Posterior cingulate gyrus (tissue), 11 donors: ENCODE data around the gene NUMB.
A peak's percentile ranks its signal among the peaks of the same experiment; 100 is the strongest.

Source experiments
- DNase-seq, 10 donors: peaks; one replicate each; pipeline versions ENCODE4 v3.0.0 to v3.0.0-alpha.2; 2020 to 2021; ENCODE audit warnings: mixed read lengths in 3 of 10
- intact Hi-C: fragments of 100-400 bp; cut with DNase I; formaldehyde crosslinking; loops from one replicate; pipeline ENCODE4 v1.15.1; 2023

NUMB gene

DNA sequence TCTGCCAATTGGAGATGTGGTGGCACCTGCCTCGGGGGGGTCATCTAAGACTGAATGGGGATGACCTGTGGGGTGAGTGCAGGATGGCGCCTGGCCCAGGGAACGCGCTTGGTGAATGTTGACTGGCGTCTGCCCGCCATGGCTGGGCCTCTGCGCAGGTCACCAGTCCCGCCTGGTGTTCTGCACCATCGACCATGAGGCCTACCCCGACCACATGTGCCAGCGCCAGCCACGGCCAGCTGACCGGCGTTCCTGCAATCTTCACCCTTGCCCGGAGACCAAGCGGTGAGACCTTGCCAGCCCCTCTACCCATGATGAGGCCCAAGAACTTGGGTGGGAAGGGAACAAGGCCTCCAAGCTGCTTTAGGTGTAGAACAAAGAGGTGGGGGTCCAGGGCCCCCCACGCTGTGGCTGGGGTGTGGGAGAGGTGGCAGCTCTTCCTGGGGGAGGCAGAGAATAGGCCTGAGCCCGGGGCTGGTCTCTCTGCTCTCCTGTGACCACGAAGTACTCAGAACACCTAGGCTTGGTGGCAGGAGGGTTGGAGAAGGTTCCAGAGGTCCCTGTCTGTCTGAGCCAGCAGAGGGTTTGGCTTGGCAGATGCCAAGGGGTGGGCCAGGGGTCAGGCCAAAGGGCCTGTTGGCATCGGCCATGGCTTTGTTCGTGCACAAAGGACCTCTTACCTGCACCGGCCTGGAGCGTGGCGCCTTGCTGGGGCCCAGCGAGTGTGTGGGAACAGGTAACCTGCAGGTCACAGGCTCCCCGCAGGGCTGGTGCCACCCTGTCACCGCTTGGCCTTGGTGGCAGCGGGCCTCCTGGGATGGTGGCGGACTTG, 205.6 kb downstream of the NUMB start:
- DNase-seq, result peak in 2 of 10 donors; percentile 44 to 68
- intact Hi-C loops, result no loop called here

GRCh38 chr14:73251516-73252215, 206.7 kb downstream of the NUMB start:
- intact Hi-C loops, result no loop called here
- peak in 2 of 10 donors; percentile 58 to 59 for DNase-seq

- intact Hi-C loops, result no loop called here
- DNase-seq, result peak in 2 of 10 donors; percentile 55 to 63
Observed at GRCh38 chr14:73250781-73251500, 207.4 kb downstream of the NUMB start.

DNA sequence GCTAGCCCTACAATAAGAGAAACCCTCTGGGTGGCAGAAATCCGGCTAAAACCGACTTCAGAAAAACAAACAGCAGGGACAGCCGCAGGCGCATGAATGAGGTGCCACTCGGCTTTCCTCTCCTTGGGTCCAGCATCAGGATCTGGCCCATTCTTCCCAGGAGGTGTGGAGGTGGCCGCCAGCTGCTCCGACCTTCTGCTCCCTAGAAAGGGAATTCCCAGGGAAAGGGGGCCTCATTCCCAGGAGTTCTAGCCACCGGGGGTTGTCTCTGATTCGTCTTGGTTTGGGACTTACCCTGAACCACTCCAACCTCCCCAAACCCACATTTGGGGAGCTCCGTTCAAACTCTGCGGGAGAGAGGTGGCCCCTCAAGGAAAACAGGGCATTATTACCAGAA, 208.0 kb downstream of the NUMB start:
- peak in 2 of 10 donors; percentile 42 to 52 for DNase-seq
- intact Hi-C loops, result no loop called here

GRCh38 chr14:73249564-73250316, 208.6 kb downstream of the NUMB start:
- intact Hi-C loops, result no loop called here
- DNase-seq, result peak in 1 of 10 donors; percentile 64

- DNase-seq, result no peak
- intact Hi-C loops, result no loop called here
Observed at GRCh38 chr14:73249108-73249507, 209.2 kb downstream of the NUMB start.

DNA sequence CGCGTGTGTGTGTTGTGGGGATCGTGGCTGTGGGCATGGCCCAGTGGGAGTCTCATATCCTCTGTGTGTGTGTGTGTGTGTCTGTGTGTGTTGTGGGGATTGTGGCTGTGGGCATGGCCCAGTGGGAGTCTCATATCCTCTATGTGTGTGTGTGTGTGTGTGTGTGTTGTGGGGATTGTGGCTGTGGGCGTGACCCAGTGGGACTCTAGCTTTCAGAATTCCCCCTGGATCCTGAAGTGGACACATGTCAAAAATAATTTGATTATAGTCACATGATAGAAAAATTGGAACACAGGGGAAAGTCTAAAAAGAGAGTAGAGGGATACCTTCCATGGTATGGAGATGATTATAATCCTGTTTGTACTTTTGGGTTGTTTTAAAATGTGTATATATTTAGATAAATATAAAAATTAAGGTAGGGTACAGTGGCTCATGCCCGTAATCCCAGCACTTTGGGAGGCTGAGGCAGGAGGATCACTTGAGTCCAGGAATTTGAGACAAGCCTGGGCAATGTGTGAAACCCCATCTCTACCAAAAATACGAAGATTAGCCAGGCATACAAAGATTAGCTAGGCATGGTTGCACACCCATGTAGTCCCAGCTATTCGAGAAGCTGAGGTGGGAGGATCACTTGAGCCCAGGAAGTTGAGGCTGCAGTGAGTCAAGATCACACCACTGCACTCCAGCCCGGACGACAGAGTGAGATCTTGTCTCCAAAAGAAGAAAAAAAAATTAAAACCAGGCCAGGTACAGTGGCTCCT, 210.1 kb downstream of the NUMB start:
- intact Hi-C loops, result no loop called here
- DNase-seq, result no peak

DNA sequence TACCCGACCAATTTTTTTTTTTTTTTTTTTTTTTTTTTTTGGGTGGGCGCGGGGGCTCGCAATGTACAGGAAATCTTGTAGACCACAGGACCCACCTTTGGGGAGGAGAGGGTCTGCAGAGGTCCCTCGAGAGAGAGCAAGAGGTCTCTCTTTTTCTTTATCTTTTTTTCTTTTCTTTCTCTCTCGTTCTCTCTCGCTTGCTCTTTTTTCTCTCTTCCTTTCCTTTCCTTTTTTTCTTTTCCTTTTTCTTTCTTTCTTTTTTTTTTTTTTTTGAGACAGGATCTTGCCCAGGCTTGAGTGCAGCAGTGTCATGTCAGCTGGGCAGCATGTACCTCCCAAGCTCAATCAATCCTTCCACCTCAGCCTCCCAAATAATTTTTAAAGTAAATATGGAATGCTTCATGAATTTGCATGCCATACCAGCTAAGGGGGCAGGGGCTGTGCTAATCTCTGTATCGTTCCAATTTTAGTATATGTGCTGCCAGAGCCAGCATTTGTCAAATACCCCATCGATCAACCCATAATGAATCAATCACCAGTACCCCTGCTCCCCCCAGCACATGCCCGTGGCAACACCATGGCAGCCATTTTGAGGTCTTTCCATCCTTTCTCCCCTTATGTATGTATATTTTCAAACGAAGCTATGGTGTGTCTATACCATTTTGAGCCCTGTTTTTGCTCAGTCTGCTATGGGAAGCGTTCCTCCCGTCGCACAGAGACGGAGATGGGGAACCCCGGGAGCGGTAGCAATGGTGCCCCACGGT, 211.8 kb downstream of the NUMB start:
- peak in 2 of 10 donors; percentile 24 to 29 for DNase-seq
- intact Hi-C loops, result no loop called here

DNA sequence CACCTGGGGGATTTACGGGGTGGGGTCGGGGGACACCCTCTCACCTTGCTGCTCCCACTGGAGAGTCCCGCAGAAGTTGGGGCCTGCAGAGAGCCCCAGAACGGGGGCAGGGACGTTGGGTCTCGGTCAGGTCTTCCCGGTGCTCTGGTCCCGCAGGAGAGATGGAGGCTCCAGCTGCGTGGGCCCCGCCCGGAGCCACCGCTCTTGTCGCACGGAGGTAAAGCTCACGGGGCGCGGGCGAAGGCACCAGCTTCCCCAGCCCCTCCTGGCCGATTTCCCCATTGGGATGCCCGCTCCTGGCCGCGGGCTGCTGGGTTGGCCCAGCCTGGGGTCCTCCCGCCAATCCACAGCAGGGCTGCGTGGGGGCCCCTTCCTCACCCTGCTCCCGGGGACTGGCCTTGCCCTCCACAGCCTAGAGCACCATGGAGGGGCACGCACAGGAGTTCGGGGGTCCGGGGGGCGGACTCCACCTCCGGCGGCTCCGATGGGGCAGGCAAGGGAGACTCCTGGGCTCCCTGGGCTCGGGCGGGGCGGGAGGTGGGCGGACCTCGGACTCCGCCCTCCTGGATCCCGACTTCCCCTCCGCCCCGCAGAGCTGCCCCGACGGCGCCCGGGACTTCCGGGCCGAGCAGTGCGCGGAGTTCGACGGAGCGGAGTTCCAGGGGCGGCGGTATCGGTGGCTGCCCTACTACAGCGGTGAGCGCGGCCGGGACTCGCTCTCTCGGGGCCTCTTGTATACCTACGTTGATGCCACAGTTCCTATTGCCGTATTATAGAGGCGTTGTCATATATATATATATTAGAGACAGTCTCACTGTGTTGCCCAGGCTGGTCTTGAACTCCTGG, 212.6 kb downstream of the NUMB start:
- DNase-seq, result peak in 3 of 10 donors; percentile 60 to 83 (median 78)
- intact Hi-C loops, result no loop called here

- DNase-seq, result peak in 3 of 10 donors; percentile 43 to 71 (median 64)
- intact Hi-C loops, result no loop called here
Observed at GRCh38 chr14:73244541-73245290, 213.6 kb downstream of the NUMB start.

DNA sequence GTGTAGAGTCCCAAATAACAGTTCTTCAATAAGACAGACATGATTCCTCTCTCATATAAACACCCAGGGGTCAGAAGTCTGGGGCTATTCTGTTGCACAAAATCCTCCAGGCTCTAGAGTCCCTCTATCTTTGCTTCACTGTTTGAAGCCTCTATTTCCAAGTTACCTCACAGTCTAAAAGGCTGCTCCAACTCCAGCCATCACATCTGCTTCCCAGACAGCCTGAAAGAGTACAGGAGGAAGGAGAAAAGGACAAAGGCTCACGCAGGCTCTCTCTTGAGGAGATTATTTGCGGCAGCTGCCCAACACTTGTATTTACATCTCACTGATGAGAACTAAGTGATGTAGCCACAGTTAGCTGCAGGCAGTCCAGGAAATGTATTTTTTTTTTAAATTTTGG, 214.6 kb downstream of the NUMB start:
- intact Hi-C loops, result no loop called here
- peak in 1 of 10 donors; percentile 5 for DNase-seq

GRCh38 chr14:73243341-73243740, 215.0 kb downstream of the NUMB start:
- intact Hi-C loops, result no loop called here
- DNase-seq, result peak in 3 of 10 donors; percentile 2 to 36 (median 23)

DNA sequence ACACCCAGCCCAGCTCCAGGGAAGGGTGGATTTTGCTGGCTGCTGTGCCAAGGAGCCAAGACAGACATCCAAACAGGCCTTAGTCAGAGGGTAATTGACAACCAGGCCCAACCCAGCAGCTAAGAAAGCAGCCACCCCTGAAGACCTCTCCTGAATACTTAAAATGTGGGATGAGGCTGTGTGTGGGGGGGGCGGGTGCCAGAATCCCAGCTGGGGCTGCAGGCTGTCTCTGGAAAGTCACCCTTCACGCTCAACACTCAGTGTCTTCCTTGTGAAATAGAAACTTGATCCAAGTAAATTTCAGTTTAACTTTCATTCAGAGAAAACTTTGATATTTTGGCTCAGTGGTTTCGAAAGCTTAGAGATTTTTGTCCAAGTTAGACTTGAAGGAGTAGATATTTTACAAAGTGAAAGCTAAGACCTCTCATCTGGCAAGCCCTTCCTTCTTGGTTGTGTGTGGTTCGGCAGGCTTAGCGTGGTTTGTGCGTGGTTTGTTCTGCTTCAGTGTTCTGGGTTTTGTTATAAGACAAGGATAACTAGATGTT, 215.9 kb downstream of the NUMB start:
- intact Hi-C loops, result no loop called here
- DNase-seq, result peak in 1 of 10 donors; percentile 35

GRCh38 chr14:73241481-73242165, 216.7 kb downstream of the NUMB start:
- DNase-seq, result peak in 2 of 10 donors; percentile 44 to 68
- intact Hi-C loops, result no loop called here

GRCh38 chr14:73240816-73241480, 217.4 kb downstream of the NUMB start:
- intact Hi-C loops, result no loop called here

More at GRCh38 chr14:73240816-73241480, 217.4 kb downstream of the NUMB start:
- DNase-seq, result peak in 2 of 10 donors; percentile 35 to 77
